CD4-positive, alpha-beta T cell treated with Interferon gamma for 1 hour (primary cell): Measurements from ENCODE around the gene PRORP.
"Not testable (repeated sequence)": the region's sequence is repeated elsewhere in the genome, so short reads cannot be mapped to it uniquely, and the experiment has no call there.

Experiments used
- DNase-seq: peaks from one replicate; pipeline ENCODE4 v3.0.0-alpha.2; 2020

Gene PRORP

GRCh38 chr14:35140718-35141581 is 18.6 kb downstream of the PRORP start:
- no peak for DNase-seq

GRCh38 chr14:35144029-35144428 is 21.7 kb downstream of the PRORP start:
- DNase-seq = no peak

GRCh38 chr14:35146711-35147149 is 24.4 kb downstream of the PRORP start:
- no peak for DNase-seq

- DNase-seq = no peak
Observed at GRCh38 chr14:35147186-35147585, 24.8 kb downstream of the PRORP start.

- no peak for DNase-seq
Observed at GRCh38 chr14:35147711-35148110, 25.4 kb downstream of the PRORP start.

GRCh38 chr14:35149239-35149638 is 26.9 kb downstream of the PRORP start:
- DNase-seq = no peak

GRCh38 chr14:35152531-35152930 is 30.2 kb downstream of the PRORP start:
- not testable (repeated sequence) for DNase-seq

GRCh38 chr14:35154016-35154415 is 31.7 kb downstream of the PRORP start:
- no peak for DNase-seq

- no peak for DNase-seq
Observed at GRCh38 chr14:35155962-35156361, 33.6 kb downstream of the PRORP start.

GRCh38 chr14:35158491-35158890 is 36.1 kb downstream of the PRORP start:
- no peak for DNase-seq

GRCh38 chr14:35158951-35159653 is 36.8 kb downstream of the PRORP start:
- no peak for DNase-seq

GRCh38 chr14:35159742-35160409 is 37.5 kb downstream of the PRORP start:
- no peak for DNase-seq

- DNase-seq = no peak
Observed at GRCh38 chr14:35161231-35161630, 38.9 kb downstream of the PRORP start.

GRCh38 chr14:35163384-35163783 is 41.0 kb downstream of the PRORP start:
- no peak for DNase-seq

- no peak for DNase-seq
Observed at GRCh38 chr14:35164849-35165248, 42.5 kb downstream of the PRORP start.

- no peak for DNase-seq
Observed at GRCh38 chr14:35167496-35167895, 45.1 kb downstream of the PRORP start.
